GM23338 (cell line): ENCODE measurements around the gene OR4F15. TPM values are rescaled to one million over a fixed set of nuclear protein-coding genes. Genes with fewer than 3 reads are reported as not detected.

ENCODE experiments used
- ATAC-seq: fragments of 200-7000 bp; cut with Tn5 transposase; 3 replicates; pipeline ENCODE4 v1.9.1; 2020
- DNase-seq: peaks from one replicate; pipeline ENCODE4 v3.0.0-alpha.2; 2015; ENCODE audit warnings: low spot score
- H2AFZ ChIP-seq: fragments of 200-600 bp; sonication (generic); 2 replicates; pipeline ENCODE4 v1.8.0; 2016; ENCODE audit warnings: antibody characterized with exemption, mild to moderate bottlenecking, moderate library complexity
- H3F3A ChIP-seq: fragments of 200-600 bp; sonication (generic); replicated peaks from 2 replicates; pipeline ENCODE4 v1.8.0; 2017; ENCODE audit warnings: antibody characterized with exemption, mixed run types, low read depth
- H3K27ac ChIP-seq: fragments of 200-600 bp; sonication (generic); 2 replicates; pipeline ENCODE4 v1.6.1; 2016; ENCODE audit warnings: low read depth
- H3K27me3 ChIP-seq: fragments of 200-600 bp; sonication (generic); 2 replicates; pipeline ENCODE4 v1.8.0; 2016; ENCODE audit warnings: mild to moderate bottlenecking, mixed run types, moderate library complexity; ENCODE audit not compliant: insufficient read depth
- H3K36me3 ChIP-seq: fragments of 200-600 bp; sonication (generic); 2 replicates; pipeline ENCODE4 v1.8.0; 2016; ENCODE audit warnings: mild to moderate bottlenecking; ENCODE audit not compliant: insufficient read depth
- H3K4me1 ChIP-seq: fragments of 200-600 bp; sonication (generic); 2 replicates; pipeline ENCODE4 v1.8.0; 2016; ENCODE audit warnings: mild to moderate bottlenecking, moderate library complexity; ENCODE audit not compliant: insufficient read depth
- H3K4me2 ChIP-seq: fragments of 200-600 bp; sonication (generic); 2 replicates; pipeline ENCODE4 v1.7.1; 2017; ENCODE audit warnings: mixed run types
- H3K4me3 ChIP-seq: fragments of 200-600 bp; sonication (generic); 2 replicates; pipeline ENCODE4 v1.6.1; 2016; ENCODE audit warnings: mixed run types
- H3K79me2 ChIP-seq: fragments of 200-600 bp; sonication (generic); replicated peaks from 2 replicates; pipeline ENCODE4 v1.8.0; 2017; ENCODE audit warnings: mild to moderate bottlenecking; ENCODE audit not compliant: insufficient read depth
- H3K9me2 ChIP-seq: fragments of 200-600 bp; sonication (generic); 2 replicates; pipeline ENCODE4 v1.8.0; 2017; ENCODE audit not compliant: insufficient read depth
- H4K20me1 ChIP-seq: fragments of 200-600 bp; sonication (generic); replicated peaks from 2 replicates; pipeline ENCODE4 v1.8.0; 2017; ENCODE audit warnings: mild to moderate bottlenecking; ENCODE audit not compliant: insufficient read depth
- H3K27ac Mint-ChIP-seq: 2 replicates; pipeline ENCODE4 v1.8.0; 2020; ENCODE audit warnings: inconsistent platforms, mild to moderate bottlenecking, moderate library complexity, mixed read lengths
- H3K27me3 Mint-ChIP-seq: 3 replicates; pipeline ENCODE4 v1.8.0; 2022; ENCODE audit warnings: low read depth, mild to moderate bottlenecking, moderate library complexity, mixed read lengths, inconsistent platforms; ENCODE audit not compliant: insufficient read depth, poor library complexity
- H3K36me3 Mint-ChIP-seq: 3 replicates; pipeline ENCODE4 v1.8.0; 2021; ENCODE audit warnings: low read depth, mild to moderate bottlenecking, inconsistent platforms, moderate library complexity, mixed read lengths
- H3K4me1 Mint-ChIP-seq: 3 replicates; pipeline ENCODE4 v1.8.0; 2020; ENCODE audit warnings: mild to moderate bottlenecking, inconsistent platforms, mixed read lengths
- H3K4me3 Mint-ChIP-seq: 3 replicates; pipeline ENCODE4 v1.8.0; 2021; ENCODE audit warnings: moderate library complexity, mild to moderate bottlenecking, inconsistent platforms, mixed read lengths
- H3K9me3 Mint-ChIP-seq: 3 replicates; pipeline ENCODE4 v1.8.0; 2020; ENCODE audit warnings: moderate library complexity, mild to moderate bottlenecking, inconsistent platforms, mixed read lengths
- CREB1 ChIP-seq: fragments of 250-450 bp; sonication (Bioruptor Pico); IDR thresholded peaks from 2 replicates; pipeline ENCODE4 v1.5.0; 2020; ENCODE audit warnings: low read depth, mild to moderate bottlenecking, moderate library complexity
- CTCF ChIP-seq, 2 experiments: fragments of 200-600 bp in 1 of 2; sonication (generic) in 1 of 2; conservative IDR thresholded peaks; 2 replicates each; pipeline versions ENCODE4 v1.5.1 to v1.6.1; 2016 to 2017; ENCODE audit warnings: antibody characterized with exemption in 2 of 2, low read depth in 2 of 2, mild to moderate bottlenecking in 2 of 2, moderate library complexity in 1 of 2
- ETS1 ChIP-seq: IDR thresholded peaks from 2 replicates; pipeline ENCODE4 v1.6.1; 2016; ENCODE audit warnings: antibody characterized with exemption
- EZH2 ChIP-seq: fragments of 200-600 bp; sonication (generic); IDR thresholded peaks from one replicate; pipeline ENCODE4 v1.8.0; 2017; ENCODE audit warnings: antibody characterized with exemption, mild to moderate bottlenecking, low read depth; ENCODE audit not compliant: unreplicated experiment
- NANOG ChIP-seq: IDR thresholded peaks from 2 replicates; pipeline ENCODE4 v1.6.1; 2016; ENCODE audit warnings: antibody characterized with exemption, borderline replicate concordance
- REST ChIP-seq: IDR thresholded peaks from one replicate; pipeline ENCODE4 v1.6.1; 2018; ENCODE audit warnings: antibody characterized with exemption; ENCODE audit not compliant: unreplicated experiment
- STAT1 ChIP-seq: IDR thresholded peaks from one replicate; pipeline ENCODE4 v1.6.1; 2016; ENCODE audit warnings: antibody characterized with exemption; ENCODE audit not compliant: unreplicated experiment
- ZNF114 ChIP-seq: fragments of 250-450 bp; sonication (Bioruptor Pico); IDR thresholded peaks from 2 replicates; pipeline ENCODE4 v1.5.0; 2020; ENCODE audit warnings: mild to moderate bottlenecking, moderate library complexity
- ZNF331 ChIP-seq: fragments of 250-450 bp; sonication (Bioruptor Pico); IDR thresholded peaks from 2 replicates; pipeline ENCODE4 v1.5.0; 2020; ENCODE audit warnings: low read depth, mild to moderate bottlenecking, moderate library complexity
- ZNF462 ChIP-seq: fragments of 250-450 bp; sonication (Bioruptor Pico); IDR thresholded peaks from 2 replicates; pipeline ENCODE4 v1.5.0; 2020; ENCODE audit warnings: mild to moderate bottlenecking, moderate library complexity
- long read RNA-seq: library from polyadenylated mRNA; unstranded; transcript quantifications from one replicate; pipeline ENCODE4 v2.0.0, GENCODE V29; 2020; ENCODE audit not compliant: unreplicated experiment
- polyA plus RNA-seq: library from polyadenylated mRNA; unstranded; fragments of >200 nt; fragmentation: Nextera tagmentation; extraction: Ambion mirVana; gene quantifications from 2 replicates; pipeline ENCODE4 v1.2.1, GENCODE V29; 2016
- total RNA-seq: library from RNA; depleted of rRNA; stranded (reverse); fragments of >200 nt; shearing (Covaris generic); gene quantifications from 2 replicates; pipeline ENCODE4 v1.2.3, GENCODE V29; 2014; rRNA removed

OR4F15 gene
- total RNA-seq (not detected in 2 replicates), polyA plus RNA-seq (not detected in 2 replicates)
- long read RNA-seq, result 0 reads

- H3K27ac ChIP-seq, result no peak within 1 kb of the TSS
- H3K9me2 ChIP-seq, result 0 out of 2 replicates have a peak, but pooled peaks cover 3% of the 10 kb centered on the region
- no peaks in the 10 kb centered on the region for H3F3A ChIP-seq
- Mint-ChIP-seq H3K27ac (no peak within 1 kb of the TSS), H3K4me3 (no peak within 1 kb of the TSS), H3K4me1 (peaks cover 4% of the 10 kb centered on the region; the same call in 1 of the 3 replicates), H3K27me3 (peaks cover 2% of the 10 kb centered on the region), H3K36me3 (no peaks in the 10 kb centered on the region), H3K9me3 (no peaks in the 10 kb centered on the region)
- ATAC-seq (no peak), DNase-seq (no peak)
- no peak within 1 kb of the TSS for H3K4me3 ChIP-seq
- H3K27me3 ChIP-seq, result no peaks in the 10 kb centered on the region
- H2AFZ ChIP-seq, result no peak within 1 kb of the TSS
- no peaks in the 10 kb centered on the region for H3K79me2 ChIP-seq
- H3K36me3 ChIP-seq, result no peaks in the 10 kb centered on the region
- H3K4me2 ChIP-seq, result no peak within 1 kb of the TSS
- TF ChIP-seq ZNF114 (CRISPR knock-in tag) (no peak), ETS1 (no peak), ZNF331 (CRISPR knock-in tag) (no peak), STAT1 (no peak), CREB1 (CRISPR knock-in tag) (no peak), EZH2 (no peak), NANOG (no peak), REST (no peak), ZNF462 (CRISPR knock-in tag) (no peak), CTCF (conservative IDR thresholded peaks at IDR 0.05; ENCODE audit: low read depth in 2 of 2) (no peak)
- H3K4me1 ChIP-seq, result no peaks in the 10 kb centered on the region
- H4K20me1 ChIP-seq, result no peaks in the 10 kb centered on the region
Measured at GRCh38 chr15:101811902-101812301, at the start of gene OR4F15. TSS of gene OR4F15 (plus strand) at chr15:101812202. CDS start at chr15:101818187, 5,985 bp downstream.
